B cell (primary cell): ENCODE data around the gene TAF1B. TPM values are rescaled to one million over a fixed set of nuclear protein-coding genes. Genes with fewer than 3 reads are reported as not detected.

Experiments
- ATAC-seq: fragments of 200-7000 bp; cut with Tn5 transposase; one replicate; pipeline ENCODE4 v1.10.0; 2021; ENCODE audit warnings: low read depth, mild to moderate bottlenecking, moderate number of reproducible peaks, moderate library complexity
- CTCF ChIA-PET: fragments of 350-600 bp; sonication (Branson Sonifier 250); formaldehyde crosslinking; loops from one replicate; lab custom pipeline; 2021; ENCODE audit warnings: antibody characterized with exemption, inconsistent platforms; lab: Charles Lee
- POLR2A ChIA-PET: fragments of 350-600 bp; sonication (Branson Sonifier 250); formaldehyde crosslinking; loops from one replicate; lab custom pipeline; 2021; ENCODE audit warnings: antibody characterized with exemption; lab: Charles Lee
- DNase-seq: peaks from one replicate; pipeline ENCODE4 v3.0.0; 2013
- H2AFZ ChIP-seq: 2 replicates; pipeline ENCODE4 v1.6.1; 2012; ENCODE audit warnings: mild to moderate bottlenecking, low read depth, low read length; ENCODE audit not compliant: insufficient read depth, poor library complexity, severe bottlenecking
- H3K27ac ChIP-seq, 2 donors: 1 replicate in 1 of 2; 2 replicates in 1 of 2; pipeline ENCODE4 v1.5.1; 2012 to 2013; ENCODE audit warnings: low read length in 2 of 2, mild to moderate bottlenecking in 2 of 2, moderate library complexity in 1 of 2
- H3K27me3 ChIP-seq, 4 experiments: fragments of 200-600 bp in 1 of 4; sonication (generic) in 1 of 4; replicated peaks in 1 of 4; 1 replicate in 2 of 4; 2 replicates in 2 of 4; pipeline versions ENCODE4 v1.6.1 to v1.7.0; 2013 to 2016; ENCODE audit warnings: low read length in 3 of 4, mild to moderate bottlenecking in 2 of 4, mixed read lengths in 1 of 4, moderate library complexity in 1 of 4; ENCODE audit not compliant: insufficient read depth in 4 of 4, control insufficient read depth in 3 of 4; ENCODE audit errors: control extremely low read depth in 1 of 4
- H3K36me3 ChIP-seq, 2 experiments: replicated peaks in 1 of 2; 1 replicate in 1 of 2; 2 replicates in 1 of 2; pipeline versions ENCODE4 v1.6.1 to v1.7.1; 2013; ENCODE audit warnings: low read length in 1 of 2; ENCODE audit not compliant: insufficient read depth in 2 of 2, control insufficient read depth in 1 of 2; ENCODE audit errors: control extremely low read depth in 1 of 2, extremely low read depth in 1 of 2
- H3K4me1 ChIP-seq, 2 donors: fragments of 200-600 bp in 1 of 2; sonication (generic) in 1 of 2; 1 replicate in 1 of 2; 2 replicates in 1 of 2; pipeline versions ENCODE4 v1.5.1 to v1.6.1; 2013 to 2017; ENCODE audit warnings: low read length in 2 of 2; ENCODE audit not compliant: control insufficient read depth in 2 of 2, insufficient read depth in 2 of 2
- H3K4me2 ChIP-seq: replicated peaks from 2 replicates; pipeline ENCODE3; 2012; ENCODE audit warnings: mild to moderate bottlenecking, low read depth, low read length; ENCODE audit not compliant: poor library complexity, severe bottlenecking
- H3K4me3 ChIP-seq, 5 experiments: fragments of 200-600 bp in 1 of 5; sonication (generic) in 1 of 5; 1 replicate in 3 of 5; 2 replicates in 2 of 5; pipeline versions ENCODE4 v1.5.1 to v1.7.0; 2011 to 2016; ENCODE audit warnings: low read length in 4 of 5, mild to moderate bottlenecking in 4 of 5, low read depth in 2 of 5, control low read depth in 1 of 5, moderate library complexity in 1 of 5; ENCODE audit not compliant: insufficient read depth in 1 of 5; ENCODE audit errors: control extremely low read depth in 1 of 5, extremely low read depth in 1 of 5
- H3K79me2 ChIP-seq: fragments of 200-600 bp; sonication (generic); one replicate; pipeline ENCODE4 v1.6.0; 2016; ENCODE audit warnings: low read length; ENCODE audit not compliant: control insufficient read depth, insufficient read depth
- H3K9ac ChIP-seq: fragments of 200-600 bp; sonication (generic); 2 replicates; pipeline ENCODE4 v1.6.1; 2017; ENCODE audit warnings: mild to moderate bottlenecking, low read length, moderate library complexity
- H3K9me3 ChIP-seq, 3 donors: one replicate each; pipeline versions ENCODE4 v1.6.1 to v1.7.1; 2013; ENCODE audit warnings: low read length in 2 of 3; ENCODE audit not compliant: control insufficient read depth in 2 of 3, insufficient read depth in 1 of 3; ENCODE audit errors: control extremely low read depth in 1 of 3
- H4K20me1 ChIP-seq: 2 replicates; pipeline ENCODE4 v1.6.0; 2012; ENCODE audit warnings: mild to moderate bottlenecking, low read length; ENCODE audit not compliant: insufficient read depth, control insufficient read depth, poor library complexity, severe bottlenecking
- H3K27ac Mint-ChIP-seq: one replicate; pipeline ENCODE4 v1.8.0; 2021; ENCODE audit warnings: mixed read lengths
- H3K27me3 Mint-ChIP-seq: one replicate; pipeline ENCODE4 v1.8.0; 2021; ENCODE audit warnings: mixed read lengths
- H3K4me1 Mint-ChIP-seq: one replicate; pipeline ENCODE4 v1.8.0; 2021; ENCODE audit warnings: mixed read lengths
- H3K4me3 Mint-ChIP-seq: one replicate; pipeline ENCODE4 v1.8.0; 2021; ENCODE audit warnings: mixed read lengths
- H3K9me3 Mint-ChIP-seq: one replicate; pipeline ENCODE4 v1.8.0; 2022; ENCODE audit warnings: mixed read lengths; ENCODE audit not compliant: insufficient read depth
- EZH2 ChIP-seq: IDR thresholded peaks from 2 replicates; pipeline ENCODE4 v1.6.1; 2012; ENCODE audit warnings: borderline replicate concordance, low read depth, mild to moderate bottlenecking, moderate library complexity, low read length; ENCODE audit not compliant: insufficient read depth, poor library complexity, severe bottlenecking
- WGBS: methylation state at CpG from one replicate; pipeline ENCODE4 v1.1.5; 2013; ENCODE audit warnings: missing lambda C conversion rate; ENCODE audit not compliant: insufficient coverage; 5-methylcytosine and 5-hydroxymethylcytosine counted together
- intact Hi-C: fragments of 100-400 bp; cut with micrococcal nuclease; formaldehyde crosslinking; loops from one replicate; pipeline ENCODE4 v1.10.0; 2022
- polyA plus RNA-seq: library from polyadenylated mRNA; depleted of rRNA; stranded (reverse); fragments of >200 nt; gene quantifications from 2 replicates; pipeline ENCODE4 v1.2.3, GENCODE V29; 2012
- total RNA-seq, 2 donors: library from RNA; stranded (reverse); fragments of 120-200 nt in 1 of 2; gene quantifications; 1 replicate in 1 of 2; 2 replicates in 1 of 2; pipeline versions ENCODE4 v1.2.3 to v1.2.4, GENCODE V29; 2013 to 2022
- TF ChIP-seq, protein P1 (sequence below): fragments of 200-600 bp; IDR thresholded peaks from one replicate; pipeline ENCODE4 v1.8.0; 2022; ENCODE audit warnings: antibody characterized with exemption, mild to moderate bottlenecking

The TAF1B gene
- total and polyA plus RNA-seq, 2 donors (not counting 1 experiment from before 2014, with no cell fraction given) = 4.5 to 25.5 TPM

DNA sequence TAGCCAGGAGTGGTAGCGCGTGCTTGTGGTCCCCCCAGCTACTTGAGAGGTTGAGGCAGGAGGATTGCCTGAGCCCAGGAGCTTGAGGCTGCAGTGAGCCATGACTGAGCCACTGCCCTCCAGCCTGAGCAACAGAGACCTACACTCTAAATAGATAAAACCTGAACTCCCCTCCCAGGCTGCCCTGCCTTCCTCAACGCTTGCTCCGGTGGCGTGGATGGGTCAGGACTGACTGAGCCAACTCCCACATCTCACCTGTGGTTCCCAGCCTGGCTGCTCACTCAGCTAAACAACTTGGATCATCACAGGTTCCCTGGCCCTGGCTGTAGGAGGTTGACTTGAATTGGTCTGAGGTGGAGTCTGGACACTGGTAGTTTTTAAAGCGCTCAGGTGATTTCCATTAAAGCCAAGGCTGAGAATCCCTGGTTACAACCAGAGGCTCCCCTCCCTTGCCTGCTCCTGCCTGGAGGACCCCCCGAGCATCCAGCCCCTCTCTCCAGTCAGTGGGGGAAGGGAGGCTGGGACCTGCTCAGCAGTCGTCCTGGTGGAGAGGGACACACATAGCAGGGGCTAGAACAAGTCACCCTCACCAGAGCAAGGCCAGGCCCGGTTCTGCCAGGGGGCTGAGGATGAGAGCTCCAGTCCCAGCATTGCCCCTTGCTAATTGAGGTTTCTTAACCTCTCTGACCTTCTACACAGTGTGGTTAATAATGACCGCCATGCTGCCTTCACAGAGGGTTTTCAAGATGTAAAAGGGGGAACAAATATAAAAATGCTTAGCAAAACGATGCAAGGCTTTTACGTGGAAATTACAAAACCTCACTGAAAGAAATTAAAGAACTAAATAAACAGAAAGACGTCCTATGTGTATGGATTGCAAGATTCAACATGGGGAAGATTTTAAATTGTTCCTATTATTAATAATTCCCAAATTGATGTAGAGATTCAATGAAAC, 46.9 kb upstream of the TAF1B start:
- H3K4me3 ChIP-seq = no peak overlapping the region
- peaks cover 0 to 4% (median 0%) of the 10 kb centered on the region in 4 experiments for H3K27me3 ChIP-seq
- peaks cover 22 to 37% of the 10 kb centered on the region in 2 donors for H3K4me1 ChIP-seq
- no peak for ATAC-seq
- intact Hi-C loops = no loop called here
- H3K4me3 Mint-ChIP-seq = no peak overlapping the region
- H3K4me2 ChIP-seq = no peak overlapping the region
- 86% methylated on average over 6 of the region's 13 CpGs for WGBS
- no peak overlapping the region for H3K27ac Mint-ChIP-seq
- no peaks in the 10 kb centered on the region for H3K79me2 ChIP-seq
- H4K20me1 ChIP-seq = no peaks in the 10 kb centered on the region
- ChIA-PET CTCF (interaction anchor here (0.8 kb wide), 1 partner anchor 9 kb away, joined by 4 read pairs; no protein-coding TSS in a partner anchor), POLR2A (no interaction called here)
- peaks cover 7% of the 10 kb centered on the region for H3K27me3 Mint-ChIP-seq
- H3K9ac ChIP-seq = no peak overlapping the region
- H3K27ac ChIP-seq = no peak overlapping the region
- no peaks in the 10 kb centered on the region for H3K9me3 Mint-ChIP-seq
- no peak overlapping the region for H2AFZ ChIP-seq
- no peaks in the 10 kb centered on the region for H3K36me3 ChIP-seq
- TF ChIP-seq, protein P1, sequence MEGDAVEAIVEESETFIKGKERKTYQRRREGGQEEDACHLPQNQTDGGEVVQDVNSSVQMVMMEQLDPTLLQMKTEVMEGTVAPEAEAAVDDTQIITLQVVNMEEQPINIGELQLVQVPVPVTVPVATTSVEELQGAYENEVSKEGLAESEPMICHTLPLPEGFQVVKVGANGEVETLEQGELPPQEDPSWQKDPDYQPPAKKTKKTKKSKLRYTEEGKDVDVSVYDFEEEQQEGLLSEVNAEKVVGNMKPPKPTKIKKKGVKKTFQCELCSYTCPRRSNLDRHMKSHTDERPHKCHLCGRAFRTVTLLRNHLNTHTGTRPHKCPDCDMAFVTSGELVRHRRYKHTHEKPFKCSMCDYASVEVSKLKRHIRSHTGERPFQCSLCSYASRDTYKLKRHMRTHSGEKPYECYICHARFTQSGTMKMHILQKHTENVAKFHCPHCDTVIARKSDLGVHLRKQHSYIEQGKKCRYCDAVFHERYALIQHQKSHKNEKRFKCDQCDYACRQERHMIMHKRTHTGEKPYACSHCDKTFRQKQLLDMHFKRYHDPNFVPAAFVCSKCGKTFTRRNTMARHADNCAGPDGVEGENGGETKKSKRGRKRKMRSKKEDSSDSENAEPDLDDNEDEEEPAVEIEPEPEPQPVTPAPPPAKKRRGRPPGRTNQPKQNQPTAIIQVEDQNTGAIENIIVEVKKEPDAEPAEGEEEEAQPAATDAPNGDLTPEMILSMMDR = no peak
- no peak for TF ChIP-seq EZH2
- H3K4me1 Mint-ChIP-seq = peaks cover 33% of the 10 kb centered on the region
- H3K9me3 ChIP-seq = peaks cover 0 to 20% (median 0%) of the 10 kb centered on the region in 3 donors
- DNase-seq = no peak

DNA sequence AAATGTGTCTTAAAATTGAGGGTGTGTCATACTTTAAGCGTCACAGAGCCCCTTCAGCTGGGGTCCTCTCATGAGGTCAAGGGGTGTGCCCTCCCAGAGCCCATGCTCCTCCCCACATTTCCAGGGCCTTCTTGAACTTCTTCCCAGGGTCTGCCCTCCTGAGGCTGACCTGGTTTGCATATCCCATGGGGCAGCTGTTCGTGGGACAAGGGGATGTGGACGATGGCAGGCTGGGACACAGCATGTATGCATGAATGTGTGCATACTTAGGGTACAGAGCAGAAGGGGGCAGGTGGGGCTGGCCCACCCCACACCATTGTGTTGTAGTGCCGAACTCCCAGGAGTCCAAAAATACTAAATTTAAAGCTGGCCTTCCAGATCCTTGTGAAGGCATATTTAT, 46.2 kb upstream of the TAF1B start:
- 86% methylated on average over 3 of the region's 4 CpGs for whole genome bisulfite sequencing
- no peak overlapping the region for H3K27ac Mint-ChIP-seq
- Histone ChIP-seq H3K36me3 (no peaks in the 10 kb centered on the region), H3K4me1 (peaks cover 22 to 37% of the 10 kb centered on the region in 2 donors), H2AFZ (no peak overlapping the region), H4K20me1 (no peaks in the 10 kb centered on the region), H3K9me3 (peaks cover 0 to 20% (median 0%) of the 10 kb centered on the region in 3 donors), H3K9ac (no peak overlapping the region), H3K4me2 (no peak overlapping the region), H3K4me3 (no peak overlapping the region), H3K27me3 (peaks cover 0 to 4% (median 0%) of the 10 kb centered on the region in 4 experiments), H3K79me2 (no peaks in the 10 kb centered on the region), H3K27ac (no peak overlapping the region)
- H3K4me1 Mint-ChIP-seq = peaks cover 33% of the 10 kb centered on the region
- intact Hi-C loops = no loop called here
- no peaks in the 10 kb centered on the region for H3K9me3 Mint-ChIP-seq
- no peak for TF ChIP-seq EZH2
- TF ChIP-seq, protein P1 = no peak
- ChIA-PET POLR2A (no interaction called here), CTCF (interaction anchor here (0.8 to 5.9 kb wide), 5 partner anchors 10 to 250 kb away, joined by 3 to 47 read pairs (median 3); no protein-coding TSS in a partner anchor)
- peaks cover 7% of the 10 kb centered on the region for H3K27me3 Mint-ChIP-seq
- no peak overlapping the region for H3K4me3 Mint-ChIP-seq
- DNase-seq (no peak), ATAC-seq (no peak)
